NCI-H2227 treated with DMSO at 0.1 percent for 48 hours (cell line): Measurements from ENCODE around the gene RAMP2.
"Not testable (repeated sequence)": the region's sequence is repeated elsewhere in the genome, so short reads cannot be mapped to it uniquely, and the experiment has no call there.

Source experiments
- DNase-seq: peaks from one replicate; lab custom pipeline; 2025; lab: John Stamatoyannopoulos, UW

The RAMP2 gene

GRCh38 chr17:42769964-42770363 lies 8.9 kb downstream of the RAMP2 start:
- DNase-seq = not testable (repeated sequence)

GRCh38 chr17:42772945-42773289 lies 11.9 kb downstream of the RAMP2 start:
- no peak for DNase-seq

GRCh38 chr17:42773290-42774035 lies 12.4 kb downstream of the RAMP2 start, which contains the start of gene VPS25:
VPS25 (plus strand) TSS chr17:42773449; CDS start chr17:42773476, 27 bp downstream.
- peak; percentile 79 for DNase-seq

- no peak for DNase-seq
Measured at GRCh38 chr17:42774066-42774745, 13.2 kb downstream of the RAMP2 start.

- DNase-seq = peak; percentile 12
Measured at GRCh38 chr17:42775534-42776098, 14.6 kb downstream of the RAMP2 start.

- no peak for DNase-seq
Measured at GRCh38 chr17:42778570-42778969, 17.5 kb downstream of the RAMP2 start.

GRCh38 chr17:42779304-42779935 lies 18.4 kb downstream of the RAMP2 start:
- DNase-seq = no peak

GRCh38 chr17:42779936-42780850 lies 19.2 kb downstream of the RAMP2 start, which contains the start of gene WNK4:
WNK4 (plus strand) TSS chr17:42780610; CDS start chr17:42780699, 89 bp downstream.
- peak; percentile 69 for DNase-seq

GRCh38 chr17:42780851-42781638 lies 20.0 kb downstream of the RAMP2 start:
- no peak for DNase-seq

GRCh38 chr17:42781639-42782165 lies 20.7 kb downstream of the RAMP2 start:
- no peak for DNase-seq

GRCh38 chr17:42782166-42783061 lies 21.4 kb downstream of the RAMP2 start:
- DNase-seq = no peak

GRCh38 chr17:42783062-42783790 lies 22.2 kb downstream of the RAMP2 start:
- DNase-seq = no peak

- no peak for DNase-seq
Measured at GRCh38 chr17:42783791-42784138, 22.7 kb downstream of the RAMP2 start.

GRCh38 chr17:42784409-42784808 lies 23.4 kb downstream of the RAMP2 start:
- DNase-seq = no peak

- no peak for DNase-seq
Measured at GRCh38 chr17:42784811-42785592, 24.0 kb downstream of the RAMP2 start.

- no peak for DNase-seq
Measured at GRCh38 chr17:42787266-42787665, 26.2 kb downstream of the RAMP2 start.

- no peak for DNase-seq
Measured at GRCh38 chr17:42791948-42792347, 30.9 kb downstream of the RAMP2 start.

- DNase-seq = no peak
Measured at GRCh38 chr17:42792545-42792944, 31.5 kb downstream of the RAMP2 start.
